Ascending aorta (tissue), 2 donors: ENCODE measurements around the gene OSM. TPM values are rescaled to one million over a fixed set of nuclear protein-coding genes. Genes with fewer than 3 reads are reported as not detected.
A peak's percentile ranks its signal among the peaks of the same experiment; 100 is the strongest.

Experiments
- DNase-seq, 2 donors: peaks; one replicate each; pipeline ENCODE4 v3.0.0-alpha.2; 2019; ENCODE audit warnings: low spot score in 2 of 2
- H3K27ac ChIP-seq, 2 donors: fragments of 200-600 bp; sonication (generic); one replicate each; pipeline ENCODE4 v1.5.1; 2016 to 2017; ENCODE audit warnings: mild to moderate bottlenecking in 1 of 2
- H3K27me3 ChIP-seq: fragments of 200-600 bp; sonication (generic); one replicate; pipeline ENCODE4 v1.5.1; 2017
- H3K36me3 ChIP-seq, 2 donors: fragments of 200-600 bp; sonication (generic); one replicate each; pipeline ENCODE4 v1.5.1; 2016
- H3K4me1 ChIP-seq, 2 donors: fragments of 200-600 bp; sonication (generic); one replicate each; pipeline ENCODE4 v1.5.1; 2016 to 2017; ENCODE audit warnings: mild to moderate bottlenecking in 1 of 2
- H3K4me3 ChIP-seq, 2 donors: fragments of 200-600 bp; sonication (generic); one replicate each; pipeline ENCODE4 v1.5.1; 2016 to 2017; ENCODE audit warnings: mild to moderate bottlenecking in 1 of 2
- H3K9me3 ChIP-seq, 2 donors: fragments of 200-600 bp; sonication (generic); one replicate each; pipeline ENCODE4 v1.5.1; 2016
- CTCF ChIP-seq, 3 experiments: fragments of 200-600 bp in 2 of 3; fragments of 450-650 bp in 1 of 3; sonication (generic) in 2 of 3; IDR thresholded peaks; one replicate each; pipeline ENCODE4 v1.5.1; 2016 to 2019; ENCODE audit warnings: antibody characterized with exemption in 3 of 3, mild to moderate bottlenecking in 1 of 3, moderate library complexity in 1 of 3
- intact Hi-C: fragments of 100-400 bp; cut with DNase I; formaldehyde crosslinking; loops from one replicate; pipeline ENCODE4 v1.15.1; 2023
- total RNA-seq: library from RNA; depleted of rRNA; stranded (reverse); fragments of >200 nt; gene quantifications from one replicate; pipeline ENCODE4 v1.1.0, GENCODE V29; 2016

OSM gene
- total RNA-seq, 1 donor from 2014 or later: not detected

- H3K4me1 ChIP-seq: no peaks in the 10 kb centered on the region
- intact Hi-C loops: no loop called here
- no peaks in the 10 kb centered on the region for H3K27me3 ChIP-seq
- no peak for DNase-seq
- TF ChIP-seq CTCF (IDR thresholded peaks at IDR 0.05): no peak
- no peak overlapping the region for H3K4me3 ChIP-seq
- no peaks in the 10 kb centered on the region for H3K9me3 ChIP-seq
- no peak overlapping the region for H3K27ac ChIP-seq
- H3K36me3 ChIP-seq: no peaks in the 10 kb centered on the region
Measured at GRCh38 chr22:30265131-30265720, 1.4 kb downstream of the OSM start.

GRCh38 chr22:30263883-30264282 lies 2.8 kb downstream of the OSM start:
- no peaks in the 10 kb centered on the region for H3K36me3 ChIP-seq
- H3K27me3 ChIP-seq: no peaks in the 10 kb centered on the region
- no peak overlapping the region for H3K4me3 ChIP-seq
- no peak for DNase-seq
- H3K9me3 ChIP-seq: no peaks in the 10 kb centered on the region
- no peak overlapping the region for H3K27ac ChIP-seq
- H3K4me1 ChIP-seq: no peaks in the 10 kb centered on the region
- TF ChIP-seq CTCF (IDR thresholded peaks at IDR 0.05): no peak
- intact Hi-C loops: loop anchor here (1.0 to 5.0 kb wide), 3 partner anchors 23 to 218 kb away; partner anchors contain the start of gene RNF215

GRCh38 chr22:30262917-30263741 lies 3.5 kb downstream of the OSM start:
- peak overlapping the region in 1 of 2 donors; percentile 31 for H3K4me3 ChIP-seq
- H3K27me3 ChIP-seq: no peaks in the 10 kb centered on the region
- peak; percentile 61 to 87 for DNase-seq
- intact Hi-C loops: loop anchor here (1.0 to 5.0 kb wide), 3 partner anchors 24 to 219 kb away; partner anchors contain the start of gene RNF215
- no peak overlapping the region for H3K27ac ChIP-seq
- no peaks in the 10 kb centered on the region for H3K36me3 ChIP-seq
- H3K9me3 ChIP-seq: no peaks in the 10 kb centered on the region
- H3K4me1 ChIP-seq: no peaks in the 10 kb centered on the region
- TF ChIP-seq CTCF (IDR thresholded peaks at IDR 0.05): peak; percentile 96 to 98 (median 96)

GRCh38 chr22:30262112-30262511 lies 4.5 kb downstream of the OSM start:
- H3K36me3 ChIP-seq: no peaks in the 10 kb centered on the region
- H3K27ac ChIP-seq: no peak overlapping the region
- no peak overlapping the region for H3K4me3 ChIP-seq
- TF ChIP-seq CTCF (IDR thresholded peaks at IDR 0.05): no peak
- no peaks in the 10 kb centered on the region for H3K9me3 ChIP-seq
- no peak for DNase-seq
- H3K4me1 ChIP-seq: no peaks in the 10 kb centered on the region
- intact Hi-C loops: loop anchor here (5.0 kb wide), 1 partner anchor 220 kb away; no protein-coding TSS in a partner anchor
- no peaks in the 10 kb centered on the region for H3K27me3 ChIP-seq

- H3K27me3 ChIP-seq: no peaks in the 10 kb centered on the region
- no peak for DNase-seq
- no peaks in the 10 kb centered on the region for H3K9me3 ChIP-seq
- peaks cover under 1 to 2% of the 10 kb centered on the region in 2 donors for H3K4me1 ChIP-seq
- intact Hi-C loops: loop anchor here (5.0 kb wide), 1 partner anchor 221 kb away; no protein-coding TSS in a partner anchor
- H3K36me3 ChIP-seq: no peaks in the 10 kb centered on the region
- no peak overlapping the region for H3K4me3 ChIP-seq
- TF ChIP-seq CTCF (IDR thresholded peaks at IDR 0.05): no peak
- no peak overlapping the region for H3K27ac ChIP-seq
Measured at GRCh38 chr22:30261134-30261533, 5.5 kb downstream of the OSM start.
